Transverse colon (tissue), 4 donors: Measurements from ENCODE around the gene PPP1R15B. TPM values are rescaled to one million over a fixed set of nuclear protein-coding genes. Genes with fewer than 3 reads are reported as not detected.
A peak's percentile ranks its signal among the peaks of the same experiment; 100 is the strongest.

ENCODE experiments used
- DNase-seq: peaks from one replicate; pipeline ENCODE4 v3.0.0-alpha.2; 2019
- H3K27ac ChIP-seq, 4 donors: fragments of 200-600 bp; sonication (generic); 2 replicates each; pipeline ENCODE4 v1.5.1; 2016 to 2018; ENCODE audit warnings: inconsistent platforms in 4 of 4
- H3K27me3 ChIP-seq: fragments of 200-600 bp; sonication (generic); 2 replicates; pipeline ENCODE4 v1.5.1; 2017; ENCODE audit warnings: inconsistent platforms
- H3K36me3 ChIP-seq, 4 donors: fragments of 200-600 bp; sonication (generic); 2 replicates each; pipeline ENCODE4 v1.5.1; 2017 to 2019; ENCODE audit warnings: inconsistent platforms in 4 of 4
- H3K4me1 ChIP-seq, 4 donors: fragments of 200-600 bp; sonication (generic); 2 replicates each; pipeline ENCODE4 v1.5.1; 2017 to 2020; ENCODE audit warnings: inconsistent platforms in 4 of 4
- H3K4me3 ChIP-seq, 4 donors: fragments of 200-600 bp; sonication (generic); 1 replicate in 1 of 4; 2 replicates in 3 of 4; pipeline versions ENCODE4 v1.5.1 to v1.6.1; 2017 to 2019; ENCODE audit warnings: inconsistent platforms in 4 of 4
- H3K9me3 ChIP-seq, 2 donors: fragments of 200-600 bp; sonication (generic); 2 replicates each; pipeline ENCODE4 v1.5.1; 2017 to 2019; ENCODE audit warnings: inconsistent platforms in 2 of 2
- EP300 ChIP-seq: sonication (generic); formaldehyde crosslinking; IDR thresholded peaks from one replicate; pipeline ENCODE4 v1.6.1; 2017; ENCODE audit warnings: antibody characterized with exemption, low read depth
- POLR2A ChIP-seq: fragments of 450-650 bp; IDR thresholded peaks from one replicate; pipeline ENCODE4 v1.6.1; 2016; ENCODE audit warnings: antibody characterized with exemption, mild to moderate bottlenecking, moderate library complexity
- POLR2AphosphoS5 ChIP-seq, 3 donors: sonication (generic); formaldehyde crosslinking; IDR thresholded peaks; one replicate each; pipeline ENCODE4 v1.6.1; 2016; ENCODE audit warnings: antibody characterized with exemption in 3 of 3
- WGBS, 2 donors: methylation state at CpG; one replicate each; pipeline ENCODE4 v1.1.5; 2018; ENCODE audit warnings: low coverage in 1 of 2; 5-methylcytosine and 5-hydroxymethylcytosine counted together
- in situ Hi-C, 4 donors: fragments of 200-750 bp; cut with MboI; loops; one replicate each; pipeline versions ENCODE4 v1.15.0 to v1.15.1; 2017; ENCODE audit warnings: low sequenced_read_pairs in 3 of 4, low pct_ligation_motif_present in 1 of 4, low pct_unique_long_range_greater_than_20kb in 1 of 4
- intact Hi-C: fragments of 100-400 bp; cut with DNase I; formaldehyde crosslinking; loops from one replicate; pipeline ENCODE4 v1.15.1; 2023; ENCODE audit warnings: low total_unique reads
- total RNA-seq, 4 donors: library from RNA; depleted of rRNA; stranded (reverse); fragments of >200 nt; gene quantifications; one replicate each; pipeline ENCODE4 v1.1.0, GENCODE V29; 2016
- TF ChIP-seq, protein P1 (sequence below), 5 experiments: fragments of 200-600 bp in 3 of 5; fragments of 450-650 bp in 2 of 5; sonication (generic) in 3 of 5; IDR thresholded peaks; 1 replicate in 2 of 5; 2 replicates in 3 of 5; pipeline ENCODE4 v1.5.1; 2016 to 2017; ENCODE audit warnings: antibody characterized with exemption in 5 of 5, inconsistent platforms in 3 of 5, mild to moderate bottlenecking in 2 of 5, moderate library complexity in 1 of 5

Gene PPP1R15B
- total RNA-seq, 4 donors from 2014 or later, result 30.8 to 74.2 (median 54.5) TPM

DNA sequence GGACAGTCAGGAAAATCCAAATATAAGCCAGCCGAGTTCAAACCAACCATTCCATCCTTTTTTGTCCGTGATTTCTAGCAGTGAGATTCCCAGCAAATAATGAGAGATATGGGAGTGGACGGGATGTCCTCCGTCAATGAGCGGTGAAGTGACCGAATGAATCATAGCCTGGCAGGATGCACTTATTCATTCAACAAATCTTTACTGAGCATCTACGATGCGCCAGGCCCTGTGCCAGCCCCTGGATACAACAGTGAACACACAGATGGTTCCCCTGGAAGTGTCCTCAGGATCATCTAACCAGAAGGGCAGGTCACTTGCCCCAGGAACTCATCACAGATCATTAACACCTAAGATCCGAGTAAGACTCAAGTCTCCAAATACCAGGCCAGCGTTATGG lies 43.7 kb downstream of the PPP1R15B start:
- in situ Hi-C loops, result loop anchor here (10.0 to 25.0 kb wide), 4 partner anchors 106 to 506 kb away; partner anchors contain the start of genes SNRPE (in 3 of the 4) and REN (in 2 of the 4)
- intact Hi-C loops, result loop anchor here (2.0 kb wide), 1 partner anchor 207 kb away; no protein-coding TSS in a partner anchor
- no peaks in the 10 kb centered on the region for H3K36me3 ChIP-seq

DNA sequence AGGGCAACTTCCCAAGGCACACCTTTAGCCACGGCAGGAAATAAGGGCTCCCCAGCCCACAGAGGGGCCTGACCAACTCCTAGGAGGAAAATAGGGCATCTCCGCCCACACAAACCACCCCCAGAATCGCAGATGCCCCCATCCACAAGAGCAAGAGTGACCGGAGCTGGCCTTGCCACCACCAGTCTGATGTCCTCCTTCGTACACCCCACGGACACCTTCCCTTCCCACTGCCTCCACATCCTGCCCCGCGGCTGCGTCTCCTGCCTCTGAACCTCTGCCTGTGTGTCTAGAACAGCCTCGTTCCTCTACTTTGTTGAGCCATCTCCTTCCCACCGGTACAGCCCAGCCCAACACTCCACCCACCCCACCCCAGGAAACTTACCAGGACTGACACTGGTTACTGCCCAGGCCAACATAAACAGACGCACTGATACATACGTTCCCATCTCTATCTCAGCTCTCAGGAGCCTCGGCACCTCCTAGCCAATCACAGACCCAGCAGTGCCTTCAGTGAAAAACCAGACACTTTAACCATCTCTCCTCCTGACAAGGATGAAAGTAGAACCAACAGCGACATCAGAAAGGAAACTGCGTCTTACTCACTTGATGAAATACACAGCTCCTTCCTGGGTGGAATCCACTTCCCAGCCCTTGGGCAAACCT lies 44.3 kb downstream of the PPP1R15B start:
- no peak for DNase-seq
- in situ Hi-C loops, result loop anchor here (10.0 to 25.0 kb wide), 4 partner anchors 105 to 505 kb away; partner anchors contain the start of genes SNRPE (in 3 of the 4) and REN (in 2 of the 4)
- no peaks in the 10 kb centered on the region for H3K27me3 ChIP-seq
- TF ChIP-seq POLR2AphosphoS5 (IDR thresholded peaks at IDR 0.05), result no peak
- TF ChIP-seq POLR2A, result no peak
- TF ChIP-seq, protein P1, sequence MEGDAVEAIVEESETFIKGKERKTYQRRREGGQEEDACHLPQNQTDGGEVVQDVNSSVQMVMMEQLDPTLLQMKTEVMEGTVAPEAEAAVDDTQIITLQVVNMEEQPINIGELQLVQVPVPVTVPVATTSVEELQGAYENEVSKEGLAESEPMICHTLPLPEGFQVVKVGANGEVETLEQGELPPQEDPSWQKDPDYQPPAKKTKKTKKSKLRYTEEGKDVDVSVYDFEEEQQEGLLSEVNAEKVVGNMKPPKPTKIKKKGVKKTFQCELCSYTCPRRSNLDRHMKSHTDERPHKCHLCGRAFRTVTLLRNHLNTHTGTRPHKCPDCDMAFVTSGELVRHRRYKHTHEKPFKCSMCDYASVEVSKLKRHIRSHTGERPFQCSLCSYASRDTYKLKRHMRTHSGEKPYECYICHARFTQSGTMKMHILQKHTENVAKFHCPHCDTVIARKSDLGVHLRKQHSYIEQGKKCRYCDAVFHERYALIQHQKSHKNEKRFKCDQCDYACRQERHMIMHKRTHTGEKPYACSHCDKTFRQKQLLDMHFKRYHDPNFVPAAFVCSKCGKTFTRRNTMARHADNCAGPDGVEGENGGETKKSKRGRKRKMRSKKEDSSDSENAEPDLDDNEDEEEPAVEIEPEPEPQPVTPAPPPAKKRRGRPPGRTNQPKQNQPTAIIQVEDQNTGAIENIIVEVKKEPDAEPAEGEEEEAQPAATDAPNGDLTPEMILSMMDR (IDR thresholded peaks at IDR 0.05), result no peak
- no peak for TF ChIP-seq EP300
- no peaks in the 10 kb centered on the region for H3K36me3 ChIP-seq
- H3K4me1 ChIP-seq, result peaks cover 6 to 19% (median 14%) of the 10 kb centered on the region in 4 donors
- intact Hi-C loops, result no loop called here
- no peak overlapping the region for H3K4me3 ChIP-seq
- no peaks in the 10 kb centered on the region for H3K9me3 ChIP-seq
- no peak overlapping the region for H3K27ac ChIP-seq
- 58 to 81% methylated on average over 3 to 16 of the region's 16 CpGs for WGBS, 2 donors

More for the DNA sequence above, 43.7 kb downstream of the PPP1R15B start:
- Histone ChIP-seq H3K9me3 (no peaks in the 10 kb centered on the region), H3K27ac (no peak overlapping the region), H3K4me3 (no peak overlapping the region), H3K27me3 (no peaks in the 10 kb centered on the region), H3K4me1 (peaks cover 5 to 17% (median 12%) of the 10 kb centered on the region in 4 donors)
- 77 to 78% methylated on average over 4 to 10 of the region's 10 CpGs for WGBS, 2 donors
- DNase-seq, result no peak
- TF ChIP-seq EP300 (no peak), POLR2AphosphoS5 (IDR thresholded peaks at IDR 0.05) (no peak), POLR2A (no peak)
- TF ChIP-seq, protein P1 (IDR thresholded peaks at IDR 0.05), result no peak

DNA sequence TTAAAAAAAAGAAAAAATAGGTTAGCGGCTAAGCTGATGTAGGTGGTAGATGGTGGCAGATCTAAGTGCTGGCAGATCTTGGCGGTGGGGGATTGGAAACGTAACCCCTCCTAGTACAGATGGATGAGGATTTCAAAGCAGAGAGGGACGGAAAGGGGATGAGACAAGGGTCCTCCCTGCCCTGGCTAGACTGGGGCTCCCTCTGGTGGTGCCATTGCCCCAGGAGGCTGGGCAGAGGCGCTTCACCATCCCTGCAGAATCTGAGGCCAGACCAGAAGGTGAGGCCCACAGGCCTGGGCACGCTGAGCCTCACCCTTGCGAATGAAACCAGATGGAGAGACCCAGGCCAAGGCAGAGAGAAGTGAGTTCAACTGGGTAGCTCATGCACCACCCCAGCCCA lies 44.9 kb downstream of the PPP1R15B start:
- TF ChIP-seq EP300 (no peak), POLR2A (no peak), POLR2AphosphoS5 (IDR thresholded peaks at IDR 0.05) (no peak)
- TF ChIP-seq, protein P1 (IDR thresholded peaks at IDR 0.05), result peak in 3 of 5 experiments; percentile 11 to 25 (median 21)
- H3K9me3 ChIP-seq, result no peaks in the 10 kb centered on the region
- H3K4me3 ChIP-seq, result no peak overlapping the region
- peaks cover 6 to 19% (median 14%) of the 10 kb centered on the region in 4 donors for H3K4me1 ChIP-seq
- DNase-seq, result no peak
- no peaks in the 10 kb centered on the region for H3K27me3 ChIP-seq
- no peak overlapping the region for H3K27ac ChIP-seq
- WGBS, 2 donors, result 82 to 100% methylated on average over 4 to 6 of the region's 7 CpGs
- H3K36me3 ChIP-seq, result no peaks in the 10 kb centered on the region
- intact Hi-C loops, result no loop called here
- in situ Hi-C loops, result loop anchor here (10.0 to 25.0 kb wide), 4 partner anchors 104 to 504 kb away; partner anchors contain the start of genes SNRPE (in 3 of the 4) and REN (in 2 of the 4)

DNA sequence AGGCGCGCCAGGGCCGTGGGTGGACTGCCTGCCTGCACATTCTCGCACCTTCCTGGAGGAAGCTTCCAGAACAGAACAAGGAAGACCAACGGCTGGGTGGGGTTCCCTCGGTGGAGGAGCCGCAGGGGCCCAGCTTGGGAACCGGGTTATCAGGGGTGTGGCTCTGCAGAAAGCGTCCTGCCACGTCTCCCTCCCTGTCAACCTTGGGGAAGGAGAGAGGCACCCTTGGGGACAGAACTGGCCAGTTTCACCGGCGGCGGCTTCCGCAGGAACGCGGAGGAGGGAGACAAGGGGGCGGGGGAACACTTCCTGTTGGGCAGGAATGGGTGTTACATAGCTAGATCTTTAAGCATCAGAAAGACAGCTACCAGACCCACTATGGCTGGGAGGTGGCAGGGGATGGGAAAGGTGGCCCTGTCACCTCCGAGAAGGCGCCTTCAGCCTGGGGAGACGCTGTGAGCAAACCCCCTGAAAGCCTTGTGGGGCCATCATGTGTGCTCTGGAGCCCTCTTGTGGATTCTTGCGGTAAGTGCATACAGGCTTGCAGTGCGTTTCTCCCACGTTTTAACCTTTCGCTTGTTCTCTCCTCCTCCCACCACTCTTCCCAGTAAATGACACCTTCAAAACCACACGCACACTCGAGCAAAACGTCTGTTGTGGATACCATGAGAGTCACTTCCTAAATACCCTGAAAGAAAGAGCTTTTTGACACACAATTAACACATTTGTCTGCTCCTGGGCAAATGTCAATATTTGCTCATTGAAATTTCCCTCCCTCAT lies 48.1 kb downstream of the PPP1R15B start:
- Histone ChIP-seq H3K4me1 (peaks cover 6 to 22% (median 14%) of the 10 kb centered on the region in 4 donors), H3K27me3 (no peaks in the 10 kb centered on the region), H3K36me3 (no peaks in the 10 kb centered on the region), H3K9me3 (no peaks in the 10 kb centered on the region), H3K4me3 (peak overlapping the region; percentile 20 to 49 (median 30)), H3K27ac (peak overlapping the region; percentile 52 to 74 (median 66))
- intact Hi-C loops, result loop anchor here (2.0 kb wide), 1 partner anchor 201 kb away; no protein-coding TSS in a partner anchor
- TF ChIP-seq EP300 (no peak), POLR2AphosphoS5 (IDR thresholded peaks at IDR 0.05) (no peak), POLR2A (peak; percentile 11)
- TF ChIP-seq, protein P1 (IDR thresholded peaks at IDR 0.05), result peak; percentile 97 to 100 (median 98)
- in situ Hi-C loops, result loop anchor here (5.0 to 25.0 kb wide), 6 partner anchors 96 to 501 kb away; partner anchors contain the start of genes REN (in 4 of the 4) and SNRPE (in 3 of the 4)
- peak; percentile 75 for DNase-seq
- WGBS, 2 donors, result 1% methylated on average over 27 of the region's 27 CpGs; no CpG with 5 or more reads in 1 of the 2 donors
